Small intestine (tissue), 7 donors: ENCODE measurements around the gene LTBP2. TPM values are rescaled to one million over a fixed set of nuclear protein-coding genes. Genes with fewer than 3 reads are reported as not detected.

Source experiments
- DNase-seq, 2 donors: peaks; one replicate each; pipeline versions ENCODE4 v3.0.0 to v3.0.0-alpha.2; 2013
- FAIRE-seq: peaks from 2 replicates; lab custom pipeline; 2012; peaks lifted over from hg19 to GRCh38; lab: Jason Lieb, UNC
- H3K27ac ChIP-seq, 3 donors: one replicate each; pipeline ENCODE4 v1.5.1; 2013; ENCODE audit warnings: low read length in 2 of 3, mild to moderate bottlenecking in 2 of 3, control low read depth in 1 of 3, inconsistent platforms in 1 of 3, low read depth in 1 of 3, moderate library complexity in 1 of 3
- H3K27me3 ChIP-seq, 3 donors: one replicate each; pipeline ENCODE4 v1.6.1; 2013; ENCODE audit warnings: low read length in 3 of 3, inconsistent platforms in 1 of 3; ENCODE audit not compliant: control insufficient read depth in 3 of 3, insufficient read depth in 3 of 3
- H3K36me3 ChIP-seq, 3 donors: one replicate each; pipeline ENCODE4 v1.6.1; 2013; ENCODE audit warnings: low read length in 3 of 3, inconsistent platforms in 1 of 3, low read depth in 1 of 3, mild to moderate bottlenecking in 1 of 3, moderate library complexity in 1 of 3; ENCODE audit not compliant: control insufficient read depth in 3 of 3, insufficient read depth in 2 of 3
- H3K4me1 ChIP-seq, 3 donors: one replicate each; pipeline ENCODE4 v1.6.1; 2013; ENCODE audit warnings: low read length in 2 of 3, inconsistent platforms in 1 of 3, low read depth in 1 of 3, mild to moderate bottlenecking in 1 of 3, moderate library complexity in 1 of 3; ENCODE audit not compliant: control insufficient read depth in 3 of 3, insufficient read depth in 2 of 3
- H3K4me3 ChIP-seq, 3 donors: one replicate each; pipeline ENCODE4 v1.5.1; 2013; ENCODE audit warnings: low read length in 3 of 3, control low read depth in 1 of 3, inconsistent platforms in 1 of 3, low read depth in 1 of 3, mild to moderate bottlenecking in 1 of 3, moderate library complexity in 1 of 3
- H3K9me3 ChIP-seq, 2 donors: one replicate each; pipeline ENCODE4 v1.6.1; 2013; ENCODE audit warnings: low read depth in 1 of 2, low read length in 1 of 2; ENCODE audit not compliant: control insufficient read depth in 2 of 2, insufficient read depth in 1 of 2
- WGBS, 3 donors: extraction: QIAGEN DNeasy Blood & Tissue Kit; methylation state at CpG; one replicate each; pipeline ENCODE4 v1.1.7; 2013; 5-methylcytosine and 5-hydroxymethylcytosine counted together
- polyA plus RNA-seq, 4 donors: library from polyadenylated mRNA; stranded (reverse) in 3 of 4; unstranded in 1 of 4; fragments of 200-250 nt in 3 of 4; fragments of 120-200 nt in 1 of 4; gene quantifications; one replicate each; pipeline versions ENCODE4 v1.2.1 to v1.2.3, GENCODE V29; 2013
- donor health status: healthy with polysubstance abuse.
- donor health status: control.
- donor health status: control.
- donor health status: Bipolar disorder and iron deficiency.
- donor health status: healthy.

The LTBP2 gene
- polyA plus RNA-seq, 4 donors, result 0.22 to 1.8 (median 1.1) TPM

DNA sequence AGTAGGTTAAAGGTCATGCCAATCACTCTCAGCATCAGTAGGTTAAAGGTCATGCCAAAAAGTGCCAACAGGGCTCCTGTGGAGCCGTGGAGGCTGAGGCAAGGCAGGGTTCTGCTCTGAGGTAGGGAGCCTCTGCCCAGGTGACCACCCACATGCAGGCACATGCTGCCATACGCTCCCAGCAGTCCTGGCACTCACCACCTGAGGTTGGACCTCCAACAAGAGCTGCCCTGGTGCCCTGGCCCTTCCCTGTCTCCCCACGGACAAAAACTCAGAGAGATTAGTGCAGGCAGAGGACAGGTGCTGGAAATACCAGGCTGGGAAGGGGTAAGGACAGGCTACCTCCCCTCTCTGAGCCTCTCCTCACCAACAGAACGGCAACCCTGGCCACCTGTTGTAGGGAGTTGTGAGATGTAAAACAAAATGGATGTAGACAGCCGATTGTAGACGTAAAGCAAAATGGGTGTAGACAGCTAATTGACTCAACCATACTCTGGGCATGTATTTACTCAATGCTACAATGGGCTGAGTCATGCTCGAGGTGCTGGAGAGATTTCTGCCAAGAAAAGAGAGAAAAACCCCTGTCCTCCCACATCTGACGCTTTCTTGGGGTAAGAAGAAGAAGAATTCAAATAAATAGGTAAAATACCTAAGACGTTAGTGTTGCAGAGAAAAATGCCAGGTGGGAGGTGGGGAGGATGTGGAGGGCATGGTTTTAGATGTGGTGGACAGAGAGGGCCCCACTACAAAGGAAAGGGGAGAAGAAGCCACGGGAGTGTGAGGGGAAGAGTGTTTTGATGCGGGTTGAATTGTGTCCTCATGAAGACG lies 32.4 kb downstream of the LTBP2 start:
- H3K4me3 ChIP-seq, result no peak overlapping the region
- no peak overlapping the region for H3K27ac ChIP-seq
- DNase-seq (no peak), FAIRE-seq (no peak)
- H3K4me1 ChIP-seq, result no peaks in the 10 kb centered on the region
- H3K27me3 ChIP-seq, result no peaks in the 10 kb centered on the region
- H3K36me3 ChIP-seq, result no peaks in the 10 kb centered on the region
- WGBS, 3 donors, result 66 to 74% (median 73%) methylated on average over 12 of the region's 12 CpGs
- H3K9me3 ChIP-seq, result peaks cover 0 to 3% of the 10 kb centered on the region in 2 donors

DNA sequence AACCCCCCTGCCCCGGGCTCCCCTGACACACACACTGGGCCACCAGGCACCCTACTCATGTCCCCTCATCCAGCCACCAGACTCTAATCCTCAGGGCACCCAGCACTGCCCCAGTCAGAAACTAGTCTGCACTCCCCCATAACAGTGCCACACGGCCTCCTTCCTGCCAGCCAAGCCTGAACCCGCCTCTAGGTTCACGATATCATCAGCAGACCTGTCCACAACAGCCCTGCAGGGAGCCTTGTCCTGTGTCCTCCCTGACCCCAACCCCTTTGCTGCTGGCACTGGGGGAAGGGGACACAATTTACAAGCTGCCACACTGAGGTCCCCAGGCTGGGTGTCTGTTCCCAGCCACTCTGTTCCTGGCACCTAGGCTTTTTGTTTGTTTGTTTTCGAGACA lies 33.6 kb downstream of the LTBP2 start:
- no peak overlapping the region for H3K4me3 ChIP-seq
- H3K36me3 ChIP-seq, result no peaks in the 10 kb centered on the region
- H3K9me3 ChIP-seq, result peaks cover 0 to 3% of the 10 kb centered on the region in 2 donors
- FAIRE-seq, result no peak
- no peak for DNase-seq
- WGBS, 3 donors, result 65 to 76% (median 67%) methylated on average over 5 of the region's 5 CpGs
- peaks cover 0 to 5% (median 0%) of the 10 kb centered on the region in 3 donors for H3K4me1 ChIP-seq
- no peak overlapping the region for H3K27ac ChIP-seq
- no peaks in the 10 kb centered on the region for H3K27me3 ChIP-seq

DNA sequence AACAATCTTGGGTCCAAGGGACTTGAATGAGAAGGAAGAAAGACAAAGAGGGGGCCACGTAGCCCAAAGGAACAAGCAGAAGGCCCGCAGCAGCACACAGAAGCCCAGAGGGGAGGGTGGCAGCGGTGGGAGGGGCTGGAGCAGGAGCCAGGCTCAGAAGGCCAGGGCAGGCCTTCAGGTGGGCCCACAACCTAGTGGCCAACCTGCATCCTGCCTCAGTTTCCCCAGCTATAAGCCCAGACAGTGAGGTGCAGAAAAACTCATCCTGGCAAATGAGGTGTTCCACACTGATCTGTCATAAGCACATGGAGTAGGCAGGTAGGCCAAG lies 34.1 kb downstream of the LTBP2 start:
- Histone ChIP-seq H3K4me3 (no peak overlapping the region), H3K27ac (no peak overlapping the region), H3K27me3 (no peaks in the 10 kb centered on the region), H3K36me3 (no peaks in the 10 kb centered on the region), H3K4me1 (peaks cover 0 to 9% (median 0%) of the 10 kb centered on the region in 3 donors), H3K9me3 (peaks cover 0 to 3% of the 10 kb centered on the region in 2 donors)
- DNase-seq (no peak), FAIRE-seq (no peak)
- WGBS, 3 donors, result 89 to 100% (median 92%) methylated on average over 3 of the region's 3 CpGs

DNA sequence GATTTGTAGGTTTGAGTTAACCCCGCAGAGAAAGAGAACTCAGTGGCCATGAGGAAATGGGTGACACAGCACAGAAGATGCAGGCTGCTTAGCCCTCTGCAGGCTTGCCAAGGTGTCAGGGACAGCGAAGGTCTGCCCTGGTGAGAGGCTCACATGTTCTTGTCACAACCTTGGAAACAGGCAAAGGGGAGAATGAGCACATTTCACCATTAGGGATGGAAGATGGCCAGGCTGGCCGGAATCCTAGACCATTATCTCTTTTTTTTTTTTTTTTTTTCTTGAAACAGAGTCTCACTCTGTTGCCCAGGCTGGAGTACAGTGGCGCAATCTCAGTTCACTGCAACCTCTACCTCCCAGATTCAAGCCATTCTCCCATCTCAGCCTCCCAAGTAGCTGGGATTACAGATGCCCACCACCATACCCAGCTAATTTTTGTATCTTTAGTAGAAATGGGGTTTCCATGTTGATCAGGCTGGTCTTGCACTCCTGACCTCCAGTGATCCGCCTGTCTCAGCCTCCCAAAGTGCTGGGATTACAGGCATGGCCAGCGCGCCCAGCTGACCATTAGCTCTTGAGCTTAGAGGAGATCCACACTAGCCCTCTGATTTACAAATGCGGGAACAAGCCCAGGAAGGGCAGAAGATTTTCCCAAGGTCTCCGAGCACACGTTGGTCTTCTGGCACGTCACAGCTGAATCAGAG lies 34.6 kb downstream of the LTBP2 start:
- no peak for FAIRE-seq
- no peak for DNase-seq
- peaks cover 0 to 9% (median 0%) of the 10 kb centered on the region in 3 donors for H3K4me1 ChIP-seq

DNA sequence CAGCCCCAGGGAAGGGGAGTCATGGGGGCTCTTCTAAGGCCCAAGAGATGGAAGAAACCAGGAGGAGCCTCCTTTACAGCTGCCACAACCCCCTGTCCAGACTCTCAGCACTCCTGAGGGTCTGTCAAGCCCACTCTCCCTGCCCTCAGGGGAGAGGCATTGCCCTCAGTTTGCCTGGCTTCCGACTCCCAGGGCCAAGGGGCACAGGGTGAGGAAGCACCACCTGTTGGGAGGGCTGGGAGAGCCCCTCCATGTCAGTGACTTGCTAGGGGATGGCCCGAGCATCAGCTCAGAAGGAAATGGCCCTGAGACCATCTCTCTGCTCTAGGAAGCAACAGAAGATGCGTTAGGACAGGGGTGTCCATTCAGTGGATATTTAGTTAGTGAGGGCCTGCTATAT lies 36.1 kb downstream of the LTBP2 start:
- Histone ChIP-seq H3K9me3 (no peaks in the 10 kb centered on the region), H3K27ac (no peak overlapping the region), H3K4me3 (no peak overlapping the region), H3K27me3 (no peaks in the 10 kb centered on the region), H3K36me3 (no peaks in the 10 kb centered on the region), H3K4me1 (peaks cover 0 to 9% (median 0%) of the 10 kb centered on the region in 3 donors)
- DNase-seq (no peak), FAIRE-seq (no peak)
- WGBS, 3 donors, result 74 to 90% (median 89%) methylated on average over 3 of the region's 3 CpGs

More for the DNA sequence above, 34.6 kb downstream of the LTBP2 start:
- H3K36me3 ChIP-seq, result no peaks in the 10 kb centered on the region
- H3K27ac ChIP-seq, result no peak overlapping the region
- WGBS, 3 donors, result 81 to 88% (median 85%) methylated on average over 11 of the region's 11 CpGs
- no peaks in the 10 kb centered on the region for H3K27me3 ChIP-seq
- no peak overlapping the region for H3K4me3 ChIP-seq
- H3K9me3 ChIP-seq, result peaks cover 0 to 3% of the 10 kb centered on the region in 2 donors

DNA sequence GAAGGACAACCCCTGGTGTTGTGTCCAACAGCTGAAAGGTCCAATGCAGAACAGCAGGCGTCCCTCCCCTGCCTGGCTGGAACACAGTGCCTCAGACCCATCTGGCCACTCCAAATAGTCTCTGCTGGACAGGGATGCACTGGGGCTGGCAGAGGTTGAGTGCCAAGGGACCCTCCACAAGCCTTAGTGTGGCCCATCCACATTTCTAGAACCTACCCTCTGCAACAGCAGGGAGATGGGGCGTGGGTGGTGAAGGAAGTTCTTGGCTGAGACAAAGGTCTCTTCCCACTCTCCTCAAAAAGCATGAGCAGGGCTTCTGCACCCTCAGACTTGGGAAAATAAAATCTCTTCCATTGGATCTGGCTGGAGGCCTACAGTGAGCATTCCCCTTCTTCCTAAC lies 36.5 kb downstream of the LTBP2 start:
- no peak overlapping the region for H3K27ac ChIP-seq
- H3K27me3 ChIP-seq, result no peaks in the 10 kb centered on the region
- H3K9me3 ChIP-seq, result no peaks in the 10 kb centered on the region
- no peak for FAIRE-seq
- no peak overlapping the region for H3K4me3 ChIP-seq
- no peaks in the 10 kb centered on the region for H3K36me3 ChIP-seq
- DNase-seq, result no peak
- 83 to 97% (median 86%) methylated on average over 2 of the region's 2 CpGs for WGBS, 3 donors
- H3K4me1 ChIP-seq, result peaks cover 0 to 11% (median 0%) of the 10 kb centered on the region in 3 donors

DNA sequence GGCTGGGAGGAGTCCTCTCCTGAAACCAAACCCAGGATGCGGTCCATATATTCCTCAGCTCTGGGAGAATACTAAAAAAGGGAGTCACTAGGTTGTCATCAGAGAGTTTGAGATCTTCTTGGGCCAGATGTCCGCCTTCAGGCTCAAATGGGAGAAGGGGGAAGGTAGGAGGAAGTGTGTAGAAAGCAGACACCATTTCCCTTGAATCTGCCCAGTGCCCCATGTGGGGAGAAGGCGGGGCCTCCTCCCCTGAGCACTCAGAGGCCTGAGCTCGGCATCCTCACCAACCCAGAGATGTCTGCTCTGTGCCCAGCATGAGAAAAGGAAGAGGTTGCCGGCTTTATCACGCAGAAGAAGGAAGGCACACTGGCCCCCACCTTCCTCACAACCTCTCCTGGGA lies 37.3 kb downstream of the LTBP2 start:
- H3K4me3 ChIP-seq, result no peak overlapping the region
- 74 to 80% (median 80%) methylated on average over 6 of the region's 6 CpGs for WGBS, 3 donors
- no peaks in the 10 kb centered on the region for H3K36me3 ChIP-seq
- H3K9me3 ChIP-seq, result no peaks in the 10 kb centered on the region
- FAIRE-seq (no peak), DNase-seq (no peak)
- H3K4me1 ChIP-seq, result peaks cover 0 to 17% (median 0%) of the 10 kb centered on the region in 3 donors
- no peaks in the 10 kb centered on the region for H3K27me3 ChIP-seq
- H3K27ac ChIP-seq, result no peak overlapping the region

DNA sequence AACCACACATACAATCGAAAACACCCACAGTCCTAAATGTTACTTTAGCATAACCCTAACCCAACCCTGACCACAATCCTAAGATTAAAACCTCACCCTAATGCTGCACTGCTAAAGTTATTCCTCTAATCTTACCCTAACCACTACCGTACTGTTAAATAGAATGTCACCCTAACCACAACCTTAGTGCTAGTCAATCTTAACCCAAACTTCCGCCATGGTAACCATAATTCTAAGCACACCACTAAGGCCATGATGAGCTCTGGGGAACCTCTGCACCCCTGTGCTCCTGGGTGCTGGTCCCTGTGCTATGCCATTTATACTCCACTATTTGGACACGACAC lies 38.0 kb downstream of the LTBP2 start:
- H3K4me1 ChIP-seq, result peaks cover 0 to 17% (median 0%) of the 10 kb centered on the region in 3 donors
- no peaks in the 10 kb centered on the region for H3K27me3 ChIP-seq
- H3K4me3 ChIP-seq, result no peak overlapping the region
- no peaks in the 10 kb centered on the region for H3K36me3 ChIP-seq
- no peak for FAIRE-seq
- no peaks in the 10 kb centered on the region for H3K9me3 ChIP-seq
- H3K27ac ChIP-seq, result no peak overlapping the region
- WGBS, 3 donors, result 75 to 91% (median 80%) methylated on average over 4 of the region's 4 CpGs
- DNase-seq, result peak in 1 of 2 donors; percentile 35
